Measurements from ENCODE around the gene NR2C1.

- no peak for TF ChIP-seq TAF1 (IDR thresholded peaks at IDR 0.05; ENCODE audit: borderline replicate concordance, insufficient read depth, low read length)
- TF ChIP-seq POLR2AphosphoS5 (IDR thresholded peaks at IDR 0.05; ENCODE audit: low read depth, low read length), result no peak
- no peak for TF ChIP-seq REST (IDR thresholded peaks at IDR 0.05; ENCODE audit: insufficient read depth in 1 of 2, low read depth in 2 of 2, low read length in 2 of 2)
- no peak for TF ChIP-seq SIN3A (IDR thresholded peaks at IDR 0.05; ENCODE audit: borderline replicate concordance, insufficient read depth, low read length)
- TF ChIP-seq FOXP2 (optimal IDR thresholded peaks at IDR 0.05; ENCODE audit: borderline replicate concordance, extremely low read depth, extremely low read length, insufficient read depth), result no peak
These were observed 100.6 kb downstream of the NR2C1 start for GRCh38 chr12:94972795-94973194.

All from PFSK-1 (cell line).